Measurements from ENCODE around the gene CTNNA1. TPM values are rescaled to one million over a fixed set of nuclear protein-coding genes. Genes with fewer than 3 reads are reported as not detected.

The CTNNA1 gene
- total RNA-seq, 4 donors from 2014 or later = 92.6 to 164 (median 114) TPM

- Histone ChIP-seq H3K27me3 (no peaks in the 10 kb centered on the region), H3K36me3 (no peaks in the 10 kb centered on the region), H3K4me1 (no peaks in the 10 kb centered on the region), H3K27ac (no peak overlapping the region), H3K4me3 (no peak overlapping the region), H3K9me3 (no peaks in the 10 kb centered on the region)
- TF ChIP-seq CTCF (IDR thresholded peaks at IDR 0.05 in 4 of 5, conservative IDR thresholded peaks at IDR 0.05 in 1 of 5) (no peak), POLR2A (IDR thresholded peaks at IDR 0.05) (no peak)
- intact Hi-C loops (cut with DNase I; ENCODE audit: low total_unique reads) (no loop called here), in situ Hi-C loops (cut with MboI; ENCODE audit: low sequenced_read_pairs in 4 of 4) (no loop called here)
- DNase-seq = no peak
- no peak for ATAC-seq
Observed at GRCh38 chr5:138983984-138984383, 230.8 kb downstream of the CTNNA1 start.

Other genes with a start within 250 kb of the CTNNA1 start
- gene ETF1, start 210.2 kb upstream of the CTNNA1 start, total RNA-seq = 100 to 1,000 TPM in 3 of 4 donors, 10 to 100 TPM in 1; 99.9 to 139 (median 117) TPM
- 100 to 1,000 TPM; 449 to 840 (median 569) TPM for gene HSPA9, start 178.0 kb upstream of the CTNNA1 start, total RNA-seq
- gene LRRTM2, start 121.9 kb downstream of the CTNNA1 start, total RNA-seq = under 1 TPM; 0.05 to 0.49 (median 0.24) TPM